ENCODE results near the gene TOPBP1.

- TF ChIP-seq EZH2 (IDR thresholded peaks at IDR 0.05) (no peak), POLR2AphosphoS5 (IDR thresholded peaks at IDR 0.05; ENCODE audit: borderline replicate concordance, low read depth, low read length) (no peak)
Observed at GRCh38 chr3:133593243-133593642, 68.5 kb downstream of the TOPBP1 start.
